CMK (cell line): ENCODE data around the gene NALCN.

ENCODE experiments used
- DNase-seq: peaks from one replicate; pipeline ENCODE4 v3.0.0-alpha.2; 2010; ENCODE audit warnings: low read depth

NALCN gene

GRCh38 chr13:101123028-101123427 lies 293.3 kb downstream of the NALCN start:
- no peak for DNase-seq

GRCh38 chr13:101121608-101122007 lies 294.7 kb downstream of the NALCN start:
- no peak for DNase-seq

- DNase-seq: no peak
Measured at GRCh38 chr13:101120007-101120406, 296.3 kb downstream of the NALCN start.

GRCh38 chr13:101116826-101117225 lies 299.5 kb downstream of the NALCN start:
- DNase-seq: no peak

- no peak for DNase-seq
Measured at GRCh38 chr13:101116341-101116740, 300.0 kb downstream of the NALCN start.

GRCh38 chr13:101115762-101116171 lies 300.5 kb downstream of the NALCN start:
- DNase-seq: no peak

- no peak for DNase-seq
Measured at GRCh38 chr13:101111894-101112293, 304.4 kb downstream of the NALCN start.

GRCh38 chr13:101109005-101109404 lies 307.3 kb downstream of the NALCN start:
- no peak for DNase-seq

GRCh38 chr13:101098873-101099272 lies 317.4 kb downstream of the NALCN start:
- no peak for DNase-seq

- DNase-seq: no peak
Measured at GRCh38 chr13:101092985-101093384, 323.3 kb downstream of the NALCN start.

- no peak for DNase-seq
Measured at GRCh38 chr13:101090287-101090686, 326.0 kb downstream of the NALCN start.

GRCh38 chr13:101085551-101085950 lies 330.8 kb downstream of the NALCN start:
- no peak for DNase-seq

- DNase-seq: no peak
Measured at GRCh38 chr13:101082441-101082840, 333.9 kb downstream of the NALCN start.

- DNase-seq: no peak
Measured at GRCh38 chr13:101080616-101081015, 335.7 kb downstream of the NALCN start.

GRCh38 chr13:101065329-101065728 lies 351.0 kb downstream of the NALCN start:
- no peak for DNase-seq

- no peak for DNase-seq
Measured at GRCh38 chr13:101059793-101060192, 356.5 kb downstream of the NALCN start.

- no peak for DNase-seq
Measured at GRCh38 chr13:101058841-101059240, 357.5 kb downstream of the NALCN start.

GRCh38 chr13:101053301-101054093 lies 362.8 kb downstream of the NALCN start:
- DNase-seq: no peak

- no peak for DNase-seq
Measured at GRCh38 chr13:101049166-101049850, 367.0 kb downstream of the NALCN start.

- DNase-seq: no peak
Measured at GRCh38 chr13:101036546-101036945, 379.8 kb downstream of the NALCN start.

- no peak for DNase-seq
Measured at GRCh38 chr13:101035119-101035620, 381.1 kb downstream of the NALCN start.

- no peak for DNase-seq
Measured at GRCh38 chr13:101026736-101027398, 389.4 kb downstream of the NALCN start.

GRCh38 chr13:101026328-101026727 lies 390.0 kb downstream of the NALCN start:
- no peak for DNase-seq
